Stimulated activated naive CD8-positive, alpha-beta T cell treated with anti-CD3 and anti-CD28 coated beads, Interleukin-15, amount 100 ng/mL, for 72 hours (primary cell): Measurements from ENCODE around the gene CHKA.

ENCODE experiments used
- ATAC-seq: fragments of 150-1000 bp; cut with Tn5 transposase; 2 replicates; pipeline ENCODE4 v1.10.0; 2021; ENCODE audit warnings: mild to moderate bottlenecking, moderate library complexity
- DNase-seq, 2 donors: peaks; one replicate each; pipeline ENCODE4 v3.0.0; 2021 to 2022
- H3K27ac Mint-ChIP-seq, 2 donors: one replicate each; pipeline ENCODE4 v1.8.0; 2022; ENCODE audit warnings: mild to moderate bottlenecking in 2 of 2, mixed read lengths in 2 of 2, moderate library complexity in 2 of 2
- H3K27me3 Mint-ChIP-seq: one replicate; pipeline ENCODE4 v1.8.0; 2022; ENCODE audit warnings: mixed read lengths
- H3K4me1 Mint-ChIP-seq: one replicate; pipeline ENCODE4 v1.8.0; 2022; ENCODE audit warnings: mild to moderate bottlenecking, mixed read lengths
- H3K4me3 Mint-ChIP-seq, 2 donors: one replicate each; pipeline ENCODE4 v1.8.0; 2022; ENCODE audit warnings: mild to moderate bottlenecking in 2 of 2, mixed read lengths in 2 of 2, moderate library complexity in 1 of 2
- H3K9me3 Mint-ChIP-seq, 2 donors: one replicate each; pipeline ENCODE4 v1.8.0; 2022; ENCODE audit warnings: mixed read lengths in 2 of 2

The CHKA gene

DNA sequence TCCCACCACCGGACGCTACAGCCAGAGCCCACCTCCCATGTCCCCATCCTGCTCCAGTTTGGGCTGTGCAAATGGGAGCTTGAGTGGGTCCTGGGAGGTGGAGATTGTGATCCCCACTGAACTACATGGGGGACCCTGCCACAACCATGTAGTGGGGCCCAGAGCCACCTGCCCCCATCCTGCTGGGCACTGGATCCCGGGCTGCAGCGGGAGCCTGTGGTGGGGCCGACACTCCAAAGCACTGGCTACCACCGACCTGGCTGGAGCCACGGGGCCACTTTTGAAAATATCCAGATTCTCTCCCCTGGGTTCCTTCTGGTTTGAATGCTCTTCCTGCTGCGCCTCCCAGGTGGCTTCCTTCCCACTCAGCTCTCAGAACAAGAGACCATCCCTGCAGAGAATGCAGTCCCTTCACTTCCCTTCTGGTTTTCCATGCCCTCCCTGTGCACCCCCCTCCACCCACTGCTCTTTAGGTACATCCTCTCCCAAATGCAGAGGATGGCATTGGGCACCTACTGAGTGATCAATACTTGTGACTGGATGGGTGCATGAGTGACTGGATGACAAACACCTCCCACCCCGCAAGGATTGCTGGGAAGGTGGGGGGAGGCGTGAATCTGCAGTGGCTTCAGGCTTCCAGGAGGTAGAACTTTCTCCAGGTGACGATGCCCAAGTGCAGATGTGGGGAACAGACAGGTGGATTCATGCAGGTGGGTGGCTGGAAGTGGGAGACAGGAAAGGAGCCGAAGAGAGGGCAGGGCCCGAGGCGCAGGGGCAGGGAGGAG is 116.4 kb downstream of the CHKA start:
- DNase-seq (no peak), ATAC-seq (no peak)
- Mint-ChIP-seq H3K4me3 (peak overlapping the region; percentile 85 to 90), H3K4me1 (peaks cover 35% of the 10 kb centered on the region), H3K9me3 (no peaks in the 10 kb centered on the region), H3K27ac (peak overlapping the region; percentile 67 to 90), H3K27me3 (no peaks in the 10 kb centered on the region)

DNA sequence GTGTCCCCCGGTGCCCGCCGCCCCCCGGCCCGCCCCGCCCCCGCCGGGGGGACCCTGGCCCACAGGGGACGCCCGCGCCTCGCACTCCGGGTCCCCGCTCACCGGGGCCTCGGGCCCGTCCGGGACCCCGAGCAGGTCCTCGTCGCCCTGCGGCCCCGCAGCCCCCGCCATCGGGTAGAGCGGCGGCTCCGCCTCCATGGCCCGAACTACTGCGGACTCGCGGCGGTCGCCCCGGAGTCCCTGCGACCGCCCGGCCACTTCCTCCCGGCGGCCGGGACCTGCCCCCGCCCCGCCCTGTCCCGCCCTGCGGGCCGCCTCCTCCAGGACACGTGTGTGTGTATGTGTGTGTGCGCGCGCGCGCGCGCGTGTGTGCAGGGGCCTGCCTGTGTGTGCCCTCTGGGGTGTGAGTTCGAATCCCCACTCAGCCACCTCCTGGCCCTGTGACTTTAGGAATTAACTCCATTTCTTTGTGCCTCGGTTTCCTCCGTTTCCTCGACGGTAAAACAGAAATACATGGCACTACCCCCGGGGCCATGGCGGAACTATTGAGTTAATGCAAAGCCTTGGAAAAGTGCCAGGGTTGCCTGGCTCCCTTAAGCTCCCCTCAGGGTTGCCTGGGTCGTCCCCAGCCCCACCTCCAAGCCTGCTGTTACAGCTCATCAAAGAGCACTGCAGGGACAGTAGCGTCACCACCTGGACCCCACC is 117.2 kb downstream of the CHKA start, which contains the start of gene UNC93B1:
TSS of gene UNC93B1 (minus strand) at position 252 of the 705 bp plus-strand sequence. CDS start at position 198, 54 bp downstream.
- H3K9me3 Mint-ChIP-seq: no peaks in the 10 kb centered on the region
- DNase-seq (peak; percentile 74 to 85), ATAC-seq (peak; percentile 96)
- no peaks in the 10 kb centered on the region for H3K27me3 Mint-ChIP-seq
- peak within 1 kb of the TSS; percentile 85 to 90 for H3K4me3 Mint-ChIP-seq
- H3K27ac Mint-ChIP-seq: peak within 1 kb of the TSS; percentile 67 to 90
- peaks cover 29% of the 10 kb centered on the region for H3K4me1 Mint-ChIP-seq

DNA sequence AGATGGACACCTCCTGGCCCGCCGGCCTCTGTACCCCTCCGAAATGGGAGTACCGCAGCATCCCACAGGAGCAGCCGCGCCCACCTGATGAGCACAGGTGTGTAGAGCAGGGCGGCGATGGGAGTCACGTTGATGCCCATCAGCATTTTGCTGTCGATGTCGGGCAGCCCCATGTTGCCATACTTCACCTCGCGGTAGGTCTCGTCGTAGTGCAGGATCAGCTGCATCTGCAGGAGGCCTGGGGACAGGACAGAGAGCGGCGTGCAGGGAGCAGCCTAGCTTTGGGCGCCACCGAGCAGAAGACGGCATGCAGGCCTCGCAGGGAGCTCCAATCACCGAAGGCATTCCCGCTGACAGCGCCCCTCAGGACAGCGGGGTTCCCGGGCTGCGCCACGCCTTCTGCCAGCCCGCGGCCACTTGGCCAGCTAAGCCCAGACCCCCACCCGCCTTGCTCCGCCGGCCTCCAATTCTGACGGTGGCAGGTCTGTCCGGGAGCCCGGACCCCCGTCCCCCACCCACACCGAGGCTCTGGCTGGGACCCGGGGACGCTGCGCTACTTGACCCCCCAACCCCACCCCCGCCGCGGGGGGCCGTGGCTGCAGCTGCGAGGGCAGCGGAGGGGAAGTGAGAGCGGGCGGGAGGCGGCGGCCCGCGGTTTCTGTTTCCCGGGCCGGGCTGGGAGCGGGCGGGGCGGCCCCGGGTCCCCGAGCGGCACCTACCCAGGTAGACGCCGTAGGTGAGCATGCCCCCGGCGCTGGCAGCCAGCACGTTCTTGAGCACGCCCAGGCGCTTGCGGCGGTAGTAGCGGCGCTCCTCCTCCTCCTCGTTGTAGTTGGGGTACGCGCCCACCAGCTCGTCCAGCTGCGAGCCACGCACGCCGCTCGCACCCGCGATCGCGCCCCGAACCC is 118.0 kb downstream of the CHKA start:
- H3K27ac Mint-ChIP-seq: no peak overlapping the region
- no peaks in the 10 kb centered on the region for H3K27me3 Mint-ChIP-seq
- ATAC-seq (peak; percentile 71), DNase-seq (peak; percentile 53 to 61)
- peaks cover 32% of the 10 kb centered on the region for H3K4me1 Mint-ChIP-seq
- H3K9me3 Mint-ChIP-seq: no peaks in the 10 kb centered on the region
- peak overlapping the region; percentile 70 for H3K4me3 Mint-ChIP-seq
